ENCODE measurements around the gene RBM10. TPM values are rescaled to one million over a fixed set of nuclear protein-coding genes. Genes with fewer than 3 reads are reported as not detected.
A peak's percentile ranks its signal among the peaks of the same experiment; 100 is the strongest.

Gene RBM10
- total and polyA plus RNA-seq, 2 donors (not counting 3 experiments of a cell fraction or from before 2014, with no cell fraction given) = 37.3 to 51.5 TPM

- peaks cover 17% of the 10 kb centered on the region for H3K79me2 ChIP-seq (ENCODE audit: control insufficient read depth, insufficient read depth, low read length)
- FAIRE-seq (no peak), DNase-seq (ENCODE audit: low read depth, low spot score) (no peak)
- H3K4me1 ChIP-seq (ENCODE audit: control insufficient read depth, extremely low read depth, insufficient read depth, low read length) = no peaks in the 10 kb centered on the region
- TF ChIP-seq EZH2 (IDR thresholded peaks at IDR 0.05; ENCODE audit: borderline replicate concordance, low read depth, low read length, severe bottlenecking) (no peak), POLR2AphosphoS5 (IDR thresholded peaks at IDR 0.05; ENCODE audit: insufficient read depth, low read depth, low read length) (no peak), CTCF (IDR thresholded peaks at IDR 0.05; ENCODE audit: extremely low read depth in 1 of 2, insufficient read depth in 1 of 2, low read depth in 1 of 2, low read length in 2 of 2) (no peak)
- no peak overlapping the region for H3K9ac ChIP-seq (replicated peaks; ENCODE audit: extremely low read depth, insufficient read depth, low read length)
- H3K9me1 ChIP-seq (replicated peaks; ENCODE audit: control insufficient read depth, extremely low read depth, insufficient read depth, low read length) = no peaks in the 10 kb centered on the region
- no peak overlapping the region for H3K4me2 ChIP-seq (ENCODE audit: insufficient read depth, low read length)
- intact Hi-C loops (cut with micrococcal nuclease) (no loop called here), dilution Hi-C loops (cut with MboI; ENCODE audit: extremely low pct_ligation_motif_present, low sequenced_read_pairs) (no loop called here)
- no peaks in the 10 kb centered on the region for H3K27me3 ChIP-seq (ENCODE audit: control insufficient read depth in 2 of 2, insufficient read depth in 2 of 2, low read length in 2 of 2)
- no peak overlapping the region for H2AFZ ChIP-seq (ENCODE audit: low read depth, low read length)
- no peak overlapping the region for H3K4me3 ChIP-seq (replicated peaks in 1 of 3; ENCODE audit: insufficient read depth in 1 of 3, low read depth in 1 of 3, low read length in 3 of 3)
- BruUV-seq (replicated peaks) = no TSS peak
- H3K27ac ChIP-seq (ENCODE audit: insufficient read depth, low read depth, low read length) = no peak overlapping the region
- ChIA-PET CTCF (no interaction called here), POLR2A (no interaction called here)
- H3K9me3 ChIP-seq (replicated peaks; ENCODE audit: control insufficient read depth, insufficient read depth, low read length) = no peaks in the 10 kb centered on the region
- peaks cover 8 to 39% of the 10 kb centered on the region in 2 experiments for H3K36me3 ChIP-seq (ENCODE audit: control insufficient read depth in 2 of 2, extremely low read depth in 1 of 2, insufficient read depth in 2 of 2, low read length in 2 of 2)
- no peaks in the 10 kb centered on the region for H4K20me1 ChIP-seq (replicated peaks; ENCODE audit: control insufficient read depth, extremely low read depth, insufficient read depth, low read length)
Observed at GRCh38 chrX:47226071-47226470, 81.0 kb downstream of the RBM10 start.

GRCh38 chrX:47226531-47227333, 81.7 kb downstream of the RBM10 start:
- Histone ChIP-seq H3K9me3 (replicated peaks; ENCODE audit: control insufficient read depth, insufficient read depth, low read length) (no peaks in the 10 kb centered on the region), H3K9ac (replicated peaks; ENCODE audit: extremely low read depth, insufficient read depth, low read length) (no peak overlapping the region), H3K4me1 (ENCODE audit: control insufficient read depth, extremely low read depth, insufficient read depth, low read length) (no peaks in the 10 kb centered on the region), H3K9me1 (replicated peaks; ENCODE audit: control insufficient read depth, extremely low read depth, insufficient read depth, low read length) (no peaks in the 10 kb centered on the region), H3K4me2 (ENCODE audit: insufficient read depth, low read length) (no peak overlapping the region), H3K79me2 (ENCODE audit: control insufficient read depth, insufficient read depth, low read length) (peaks cover 10% of the 10 kb centered on the region), H2AFZ (ENCODE audit: low read depth, low read length) (no peak overlapping the region), H3K27ac (ENCODE audit: insufficient read depth, low read depth, low read length) (no peak overlapping the region), H3K36me3 (ENCODE audit: control insufficient read depth in 2 of 2, extremely low read depth in 1 of 2, insufficient read depth in 2 of 2, low read length in 2 of 2) (peaks cover 8 to 39% of the 10 kb centered on the region in 2 experiments), H3K4me3 (replicated peaks in 1 of 3; ENCODE audit: insufficient read depth in 1 of 3, low read depth in 1 of 3, low read length in 3 of 3) (no peak overlapping the region), H3K27me3 (ENCODE audit: control insufficient read depth in 2 of 2, insufficient read depth in 2 of 2, low read length in 2 of 2) (no peaks in the 10 kb centered on the region), H4K20me1 (replicated peaks; ENCODE audit: control insufficient read depth, extremely low read depth, insufficient read depth, low read length) (no peaks in the 10 kb centered on the region)
- FAIRE-seq (no peak), DNase-seq (ENCODE audit: low read depth, low spot score) (no peak)
- TF ChIP-seq CTCF (IDR thresholded peaks at IDR 0.05; ENCODE audit: extremely low read depth in 1 of 2, insufficient read depth in 1 of 2, low read depth in 1 of 2, low read length in 2 of 2) = no peak
- TF ChIP-seq POLR2A (IDR thresholded peaks at IDR 0.05; ENCODE audit: low read depth, low read length) = no peak
- no peak for TF ChIP-seq POLR2AphosphoS5 (IDR thresholded peaks at IDR 0.05; ENCODE audit: insufficient read depth, low read depth, low read length)
- intact Hi-C loops (cut with micrococcal nuclease) = no loop called here
- dilution Hi-C loops (cut with MboI; ENCODE audit: extremely low pct_ligation_motif_present, low sequenced_read_pairs) = no loop called here
- TSS peak; percentile 20 for BruUV-seq (replicated peaks)
- ChIA-PET POLR2A (no interaction called here), CTCF (no interaction called here)

Measured in endothelial cell of umbilical vein (primary cell).